DOHH2 (cell line): Measurements from ENCODE around the gene PTGDR2.

Source experiments
- EZH2phosphoT487 ChIP-seq: fragments of 200-600 bp; sonication (generic); IDR thresholded peaks from 2 replicates; pipeline ENCODE4 v1.6.1; 2017; ENCODE audit warnings: borderline replicate concordance, mild to moderate bottlenecking, antibody characterized with exemption, low read length, moderate library complexity, mixed read lengths
- TF ChIP-seq, protein P1 (sequence below): fragments of 200-600 bp; sonication (generic); IDR thresholded peaks from one replicate; pipeline ENCODE4 v1.5.1; 2014; ENCODE audit warnings: antibody characterized with exemption, mild to moderate bottlenecking, low read depth, low read length; ENCODE audit not compliant: poor library complexity, severe bottlenecking

DNA sequence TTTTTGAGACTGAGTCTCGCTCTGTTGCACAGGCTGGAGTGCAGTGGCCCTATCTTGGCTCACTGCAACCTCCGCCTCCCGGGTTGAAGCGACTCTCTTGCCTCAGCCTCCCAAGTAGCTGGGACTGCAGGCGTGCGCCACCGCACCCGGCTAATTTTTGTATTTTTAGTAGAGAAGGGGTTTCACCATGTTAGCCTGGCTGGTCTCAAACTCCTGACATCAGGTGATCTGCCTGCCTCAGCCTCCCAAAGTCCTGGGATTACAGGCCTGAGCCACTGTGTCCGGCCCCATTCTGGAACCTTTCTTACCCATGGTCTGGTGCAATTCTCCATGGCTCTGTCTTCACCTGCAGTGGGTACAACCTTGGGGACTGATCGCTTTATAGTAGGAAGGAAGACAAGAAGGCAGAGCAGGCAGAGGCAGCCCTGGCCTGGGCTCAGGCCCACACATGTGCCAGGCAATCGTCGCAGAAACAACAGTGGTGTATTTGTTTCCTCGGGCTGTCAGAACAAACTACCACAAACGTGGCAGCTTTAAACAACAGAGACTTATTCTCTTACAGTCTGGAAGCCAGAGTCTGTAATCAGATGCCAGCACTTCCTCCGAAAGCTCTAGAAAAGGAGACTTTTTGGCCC, 4.0 kb upstream of the PTGDR2 start:
- TF ChIP-seq, protein P1, sequence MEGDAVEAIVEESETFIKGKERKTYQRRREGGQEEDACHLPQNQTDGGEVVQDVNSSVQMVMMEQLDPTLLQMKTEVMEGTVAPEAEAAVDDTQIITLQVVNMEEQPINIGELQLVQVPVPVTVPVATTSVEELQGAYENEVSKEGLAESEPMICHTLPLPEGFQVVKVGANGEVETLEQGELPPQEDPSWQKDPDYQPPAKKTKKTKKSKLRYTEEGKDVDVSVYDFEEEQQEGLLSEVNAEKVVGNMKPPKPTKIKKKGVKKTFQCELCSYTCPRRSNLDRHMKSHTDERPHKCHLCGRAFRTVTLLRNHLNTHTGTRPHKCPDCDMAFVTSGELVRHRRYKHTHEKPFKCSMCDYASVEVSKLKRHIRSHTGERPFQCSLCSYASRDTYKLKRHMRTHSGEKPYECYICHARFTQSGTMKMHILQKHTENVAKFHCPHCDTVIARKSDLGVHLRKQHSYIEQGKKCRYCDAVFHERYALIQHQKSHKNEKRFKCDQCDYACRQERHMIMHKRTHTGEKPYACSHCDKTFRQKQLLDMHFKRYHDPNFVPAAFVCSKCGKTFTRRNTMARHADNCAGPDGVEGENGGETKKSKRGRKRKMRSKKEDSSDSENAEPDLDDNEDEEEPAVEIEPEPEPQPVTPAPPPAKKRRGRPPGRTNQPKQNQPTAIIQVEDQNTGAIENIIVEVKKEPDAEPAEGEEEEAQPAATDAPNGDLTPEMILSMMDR: no peak
- TF ChIP-seq EZH2phosphoT487: no peak
